Skeletal muscle satellite cell (primary cell): ENCODE data around the gene ORAI3.

ENCODE experiments used
- H3K27me3 ChIP-seq: 2 replicates; pipeline ENCODE4 v1.7.0; 2013; ENCODE audit warnings: low read length; ENCODE audit not compliant: control insufficient read depth, insufficient read depth
- H3K36me3 ChIP-seq: 2 replicates; pipeline ENCODE4 v1.7.0; 2013; ENCODE audit warnings: mild to moderate bottlenecking, control low read depth, low read length; ENCODE audit not compliant: insufficient read depth
- H3K4me1 ChIP-seq: 2 replicates; pipeline ENCODE4 v1.7.0; 2013; ENCODE audit warnings: low read length; ENCODE audit not compliant: control insufficient read depth, insufficient read depth
- H3K4me2 ChIP-seq: 2 replicates; pipeline ENCODE4 v1.7.0; 2013; ENCODE audit warnings: mild to moderate bottlenecking, low read length
- H3K4me3 ChIP-seq: 2 replicates; pipeline ENCODE4 v1.7.0; 2013; ENCODE audit warnings: low read length
- H3K9ac ChIP-seq: 2 replicates; pipeline ENCODE4 v1.7.0; 2013; ENCODE audit warnings: mild to moderate bottlenecking, low read depth, low read length, moderate library complexity
- H3K9me3 ChIP-seq: replicated peaks from 2 replicates; pipeline ENCODE4 v1.7.0; 2013; ENCODE audit warnings: mild to moderate bottlenecking, control low read depth, low read length

The ORAI3 gene

GRCh38 chr16:30964574-30965226 lies 15.8 kb downstream of the ORAI3 start:
- Histone ChIP-seq H3K9me3 (no peaks in the 10 kb centered on the region), H3K27me3 (no peaks in the 10 kb centered on the region), H3K36me3 (peaks cover 74% of the 10 kb centered on the region), H3K4me3 (no peak overlapping the region), H3K4me1 (no peaks in the 10 kb centered on the region), H3K9ac (no peak overlapping the region), H3K4me2 (no peak overlapping the region)

GRCh38 chr16:30965436-30965835 lies 16.6 kb downstream of the ORAI3 start:
- Histone ChIP-seq H3K9me3 (no peaks in the 10 kb centered on the region), H3K36me3 (peaks cover 70% of the 10 kb centered on the region)

DNA sequence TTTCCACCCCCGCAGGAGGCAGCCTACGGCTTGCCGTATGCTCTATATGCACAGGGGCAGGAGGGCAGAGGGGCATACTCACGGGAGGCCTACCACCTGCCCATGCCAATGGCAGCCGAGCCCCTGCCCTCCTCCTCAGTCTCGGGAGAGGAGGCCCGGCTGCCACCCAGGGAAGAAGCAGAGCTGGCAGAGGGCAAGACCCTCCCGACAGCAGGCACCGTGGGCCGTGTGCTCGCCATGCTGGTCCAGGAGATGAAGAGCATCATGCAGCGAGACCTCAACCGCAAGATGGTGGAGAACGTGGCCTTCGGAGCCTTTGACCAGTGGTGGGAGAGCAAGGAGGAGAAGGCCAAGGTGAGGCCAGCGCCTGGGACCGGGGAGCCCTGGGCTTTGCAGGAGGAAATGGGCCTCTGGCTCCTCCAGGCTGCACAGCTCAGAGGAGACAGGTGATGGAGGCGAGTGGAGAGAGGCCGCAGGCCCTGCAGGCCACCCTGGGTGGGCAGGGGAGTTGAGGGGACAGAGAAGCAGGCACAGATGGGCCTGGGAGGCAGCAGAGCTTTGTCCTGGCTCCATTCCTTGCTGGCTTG lies 17.3 kb downstream of the ORAI3 start:
- no peaks in the 10 kb centered on the region for H3K27me3 ChIP-seq
- peaks cover 71% of the 10 kb centered on the region for H3K36me3 ChIP-seq
- H3K4me1 ChIP-seq: no peaks in the 10 kb centered on the region
- no peak overlapping the region for H3K4me3 ChIP-seq
- H3K4me2 ChIP-seq: no peak overlapping the region
- no peak overlapping the region for H3K9ac ChIP-seq
- H3K9me3 ChIP-seq: no peaks in the 10 kb centered on the region

More at GRCh38 chr16:30965436-30965835, 16.6 kb downstream of the ORAI3 start:
- Histone ChIP-seq H3K4me3 (no peak overlapping the region), H3K4me2 (no peak overlapping the region), H3K27me3 (no peaks in the 10 kb centered on the region), H3K9ac (no peak overlapping the region), H3K4me1 (no peaks in the 10 kb centered on the region)

- Histone ChIP-seq H3K4me2 (no peak overlapping the region), H3K4me1 (no peaks in the 10 kb centered on the region), H3K9me3 (no peaks in the 10 kb centered on the region), H3K36me3 (peaks cover 71% of the 10 kb centered on the region), H3K9ac (no peak overlapping the region), H3K27me3 (no peaks in the 10 kb centered on the region), H3K4me3 (no peak overlapping the region)
Measured at GRCh38 chr16:30967795-30968194, 18.9 kb downstream of the ORAI3 start.

DNA sequence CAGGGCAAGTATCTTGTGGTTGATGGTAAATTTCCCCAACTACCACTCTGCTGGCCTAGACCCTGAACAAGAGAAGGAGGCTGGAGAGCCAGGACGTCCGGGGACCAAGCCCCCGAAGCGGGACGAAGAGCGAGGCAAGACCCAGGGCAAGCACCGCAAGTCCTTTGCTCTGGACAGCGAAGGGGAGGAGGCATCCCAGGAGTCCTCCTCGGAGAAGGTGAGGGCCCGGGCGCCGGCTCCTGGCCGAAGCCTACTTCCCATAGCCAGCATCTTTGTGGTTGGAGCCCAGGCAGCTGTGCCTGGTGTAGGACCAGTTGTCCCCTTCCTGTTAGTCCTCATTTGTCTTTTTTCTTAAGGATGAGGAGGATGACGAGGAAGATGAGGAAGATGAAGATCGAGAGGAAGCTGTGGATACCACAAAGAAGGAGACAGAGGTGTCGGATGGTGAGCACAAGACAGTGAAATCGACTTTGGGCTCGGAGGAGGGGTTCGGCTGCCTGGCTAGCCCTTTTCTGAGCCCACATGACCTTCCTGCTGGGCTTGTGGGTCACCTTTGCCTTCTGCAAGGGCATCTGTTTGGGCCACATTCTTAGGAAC lies 20.5 kb downstream of the ORAI3 start:
- H3K4me3 ChIP-seq: no peak overlapping the region
- no peaks in the 10 kb centered on the region for H3K27me3 ChIP-seq

DNA sequence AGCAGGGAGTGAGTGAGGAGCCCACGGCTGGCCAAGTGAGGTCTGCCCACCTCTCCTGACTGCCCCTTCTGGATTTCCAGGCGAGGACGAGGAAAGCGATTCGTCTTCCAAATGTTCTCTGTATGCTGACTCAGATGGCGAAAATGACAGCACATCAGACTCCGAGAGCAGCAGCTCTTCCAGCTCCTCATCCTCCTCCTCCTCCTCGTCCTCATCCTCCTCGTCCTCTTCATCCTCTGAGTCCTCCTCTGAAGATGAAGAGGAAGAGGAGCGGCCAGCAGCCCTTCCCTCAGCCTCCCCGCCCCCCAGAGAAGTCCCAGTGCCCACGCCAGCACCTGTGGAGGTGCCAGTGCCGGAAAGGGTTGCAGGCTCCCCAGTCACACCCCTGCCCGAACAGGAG lies 22.4 kb downstream of the ORAI3 start:
- H3K36me3 ChIP-seq: peaks cover 65% of the 10 kb centered on the region

More for the DNA sequence above, 20.5 kb downstream of the ORAI3 start:
- H3K4me2 ChIP-seq: no peak overlapping the region
- no peak overlapping the region for H3K9ac ChIP-seq
- H3K36me3 ChIP-seq: peaks cover 74% of the 10 kb centered on the region
- H3K9me3 ChIP-seq: no peaks in the 10 kb centered on the region
- no peaks in the 10 kb centered on the region for H3K4me1 ChIP-seq

GRCh38 chr16:30972872-30973271 lies 24.0 kb downstream of the ORAI3 start:
- H3K4me1 ChIP-seq: no peaks in the 10 kb centered on the region
- H3K36me3 ChIP-seq: peaks cover 67% of the 10 kb centered on the region
- no peaks in the 10 kb centered on the region for H3K9me3 ChIP-seq
- H3K4me2 ChIP-seq: no peak overlapping the region
- no peak overlapping the region for H3K9ac ChIP-seq
- no peaks in the 10 kb centered on the region for H3K27me3 ChIP-seq
- no peak overlapping the region for H3K4me3 ChIP-seq

More for the DNA sequence above, 22.4 kb downstream of the ORAI3 start:
- Histone ChIP-seq H3K4me2 (no peak overlapping the region), H3K9me3 (no peaks in the 10 kb centered on the region), H3K27me3 (no peaks in the 10 kb centered on the region), H3K9ac (no peak overlapping the region), H3K4me1 (no peaks in the 10 kb centered on the region), H3K4me3 (no peak overlapping the region)

- H3K27me3 ChIP-seq: no peaks in the 10 kb centered on the region
- H3K9ac ChIP-seq: no peak overlapping the region
- H3K4me3 ChIP-seq: no peak overlapping the region
- no peaks in the 10 kb centered on the region for H3K4me1 ChIP-seq
- H3K4me2 ChIP-seq: no peak overlapping the region
- H3K9me3 ChIP-seq: no peaks in the 10 kb centered on the region
- peaks cover 61% of the 10 kb centered on the region for H3K36me3 ChIP-seq
Measured at GRCh38 chr16:30974348-30974747, 25.5 kb downstream of the ORAI3 start.

GRCh38 chr16:30976486-30976885 lies 27.6 kb downstream of the ORAI3 start:
- no peaks in the 10 kb centered on the region for H3K9me3 ChIP-seq
- no peaks in the 10 kb centered on the region for H3K27me3 ChIP-seq
- no peak overlapping the region for H3K4me3 ChIP-seq
- H3K4me1 ChIP-seq: no peaks in the 10 kb centered on the region
- H3K36me3 ChIP-seq: peaks cover 51% of the 10 kb centered on the region
- no peak overlapping the region for H3K4me2 ChIP-seq
- H3K9ac ChIP-seq: no peak overlapping the region

DNA sequence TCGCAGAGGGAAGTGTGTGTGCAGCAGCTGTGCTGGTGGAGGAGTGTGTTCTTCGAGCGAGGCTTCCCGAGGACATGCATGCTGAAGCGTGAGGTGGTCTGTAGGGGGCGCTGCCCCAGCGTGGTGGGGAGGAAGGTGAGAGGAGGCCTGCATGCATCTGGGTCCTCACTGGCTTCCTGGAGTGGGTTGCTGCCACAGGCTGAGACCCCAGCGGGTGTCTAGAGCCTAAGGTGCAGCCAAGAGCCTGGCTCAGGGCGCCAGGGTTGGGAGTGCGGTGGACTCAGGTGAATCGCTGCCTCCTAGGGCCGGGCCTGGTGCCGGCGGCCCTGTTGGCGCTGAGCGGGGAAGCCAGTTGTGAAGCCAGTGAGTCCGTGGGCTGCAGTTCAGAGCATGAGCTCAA lies 28.6 kb downstream of the ORAI3 start:
- H3K27me3 ChIP-seq: no peaks in the 10 kb centered on the region
- no peak overlapping the region for H3K4me3 ChIP-seq
- peaks cover 44% of the 10 kb centered on the region for H3K36me3 ChIP-seq
- H3K4me2 ChIP-seq: no peak overlapping the region
- H3K9me3 ChIP-seq: no peaks in the 10 kb centered on the region
- H3K9ac ChIP-seq: no peak overlapping the region
- no peaks in the 10 kb centered on the region for H3K4me1 ChIP-seq

- Histone ChIP-seq H3K9me3 (no peaks in the 10 kb centered on the region), H3K9ac (no peak overlapping the region), H3K4me1 (no peaks in the 10 kb centered on the region), H3K27me3 (no peaks in the 10 kb centered on the region), H3K36me3 (peaks cover 29% of the 10 kb centered on the region), H3K4me3 (no peak overlapping the region), H3K4me2 (no peak overlapping the region)
Measured at GRCh38 chr16:30979170-30980022, 30.5 kb downstream of the ORAI3 start.
